Activated CD8-positive, alpha-beta T cell treated with anti-CD3 and anti-CD28 coated beads for 36 hours (primary cell): ENCODE results near the gene TRMT10B. TPM values are rescaled to one million over a fixed set of nuclear protein-coding genes. Genes with fewer than 3 reads are reported as not detected.

Experiments
- ATAC-seq: fragments of 200-7000 bp; cut with Tn5 transposase; one replicate; pipeline ENCODE4 v1.10.0; 2021; ENCODE audit warnings: mild to moderate bottlenecking, moderate library complexity
- CTCF ChIA-PET: fragments of 350-600 bp; sonication (Branson Sonifier 250); formaldehyde crosslinking; loops from one replicate; lab custom pipeline; 2021; ENCODE audit warnings: antibody characterized with exemption; lab: Charles Lee
- POLR2A ChIA-PET: fragments of 350-600 bp; sonication (Branson Sonifier 250); formaldehyde crosslinking; loops from one replicate; lab custom pipeline; 2021; ENCODE audit warnings: antibody characterized with exemption; lab: Charles Lee
- DNase-seq: peaks from one replicate; pipeline ENCODE4 v3.0.0-alpha.2; 2020
- H3K27ac Mint-ChIP-seq: one replicate; pipeline ENCODE4 v1.8.0; 2021; ENCODE audit warnings: mild to moderate bottlenecking, mixed read lengths
- H3K27me3 Mint-ChIP-seq: one replicate; pipeline ENCODE4 v1.8.0; 2021; ENCODE audit warnings: mixed read lengths
- H3K36me3 Mint-ChIP-seq: one replicate; pipeline ENCODE4 v1.8.0; 2021; ENCODE audit warnings: low read depth, mixed read lengths
- H3K4me1 Mint-ChIP-seq: one replicate; pipeline ENCODE4 v1.8.0; 2021; ENCODE audit warnings: low read depth, mixed read lengths
- H3K4me3 Mint-ChIP-seq: one replicate; pipeline ENCODE4 v1.8.0; 2021; ENCODE audit warnings: mild to moderate bottlenecking, moderate library complexity, mixed read lengths
- H3K9me3 Mint-ChIP-seq: one replicate; pipeline ENCODE4 v1.8.0; 2021; ENCODE audit warnings: mixed read lengths
- CTCF ChIP-seq: fragments of 200-600 bp; IDR thresholded peaks from one replicate; pipeline ENCODE4 v1.8.0; 2022; ENCODE audit warnings: antibody characterized with exemption, mild to moderate bottlenecking
- intact Hi-C: fragments of 100-400 bp; cut with micrococcal nuclease; formaldehyde crosslinking; loops from one replicate; pipeline ENCODE4 v1.10.0; 2022
- total RNA-seq, 2 experiments: library from RNA; stranded (reverse); gene quantifications; one replicate each; pipeline ENCODE4 v1.2.3, GENCODE V29; 2021

Gene TRMT10B
- total RNA-seq, 2 experiments from 2014 or later = 10.6 to 12.0 TPM

- intact Hi-C loops = no loop called here
- H3K27me3 Mint-ChIP-seq = peaks cover 2% of the 10 kb centered on the region
- POLR2A ChIA-PET = interaction anchor here (0.8 to 3.5 kb wide), 10 partner anchors 13 to 192 kb away, joined by 3 to 29 read pairs (median 4); partner anchors contain the start of genes DCAF10, TOMM5 and TRMT10B
- ATAC-seq (peak; percentile 8), DNase-seq (no peak)
- peak overlapping the region; percentile 97 for H3K27ac Mint-ChIP-seq
- peaks cover 35% of the 10 kb centered on the region for H3K4me1 Mint-ChIP-seq
- no peak for TF ChIP-seq CTCF
- peak overlapping the region; percentile 98 for H3K4me3 Mint-ChIP-seq
- CTCF ChIA-PET = interaction anchor here (1.4 to 1.5 kb wide), 2 partner anchors 10 to 35 kb away, joined by 3 to 5 read pairs; no protein-coding TSS in a partner anchor
- peaks cover 46% of the 10 kb centered on the region for H3K36me3 Mint-ChIP-seq
- H3K9me3 Mint-ChIP-seq = no peaks in the 10 kb centered on the region
Measured at GRCh38 chr9:37784291-37784615, 30.6 kb downstream of the TRMT10B start.

GRCh38 chr9:37784616-37785483 lies 31.2 kb downstream of the TRMT10B start, which contains the start of gene EXOSC3:
TSS of gene EXOSC3 (minus strand) at chr9:37785064. CDS start at chr9:37785044, 20 bp downstream.
- no peak for TF ChIP-seq CTCF
- DNase-seq = peak; percentile 92
- Mint-ChIP-seq H3K4me1 (peaks cover 35% of the 10 kb centered on the region), H3K27ac (peak within 1 kb of the TSS; percentile 97), H3K4me3 (peak within 1 kb of the TSS; percentile 98), H3K9me3 (no peaks in the 10 kb centered on the region), H3K27me3 (peaks cover 2% of the 10 kb centered on the region), H3K36me3 (peaks cover 43% of the 10 kb centered on the region)
- ChIA-PET CTCF (interaction anchor here (0.8 to 1.5 kb wide), 7 partner anchors 11 to 193 kb away, joined by 3 to 5 read pairs (median 3); partner anchors contain the start of genes DCAF10 and TOMM5), POLR2A (interaction anchor here (0.8 to 3.5 kb wide), 16 partner anchors 9 to 318 kb away, joined by 3 to 29 read pairs (median 4); partner anchors contain the start of genes DCAF10, POLR1E, TOMM5 and TRMT10B)
- peak; percentile 88 for ATAC-seq
- intact Hi-C loops = no loop called here

- Mint-ChIP-seq H3K27me3 (peaks cover 2% of the 10 kb centered on the region), H3K4me3 (no peak overlapping the region), H3K36me3 (peaks cover 28% of the 10 kb centered on the region), H3K9me3 (peaks cover 4% of the 10 kb centered on the region), H3K4me1 (peaks cover 26% of the 10 kb centered on the region), H3K27ac (no peak overlapping the region)
- TF ChIP-seq CTCF = no peak
- POLR2A ChIA-PET = interaction anchor here (0.9 to 1.0 kb wide), 2 partner anchors 8 to 20 kb away, joined by 3 read pairs; no protein-coding TSS in a partner anchor
- DNase-seq (no peak), ATAC-seq (no peak)
- CTCF ChIA-PET = no interaction called here
- intact Hi-C loops = no loop called here
Measured at GRCh38 chr9:37787059-37787458, 33.5 kb downstream of the TRMT10B start.

- H3K27me3 Mint-ChIP-seq = peaks cover 2% of the 10 kb centered on the region
- CTCF ChIA-PET = no interaction called here
- POLR2A ChIA-PET = no interaction called here
- H3K4me3 Mint-ChIP-seq = no peak overlapping the region
- no peak for TF ChIP-seq CTCF
- no peak for DNase-seq
- intact Hi-C loops = no loop called here
- H3K9me3 Mint-ChIP-seq = peaks cover 4% of the 10 kb centered on the region
- H3K36me3 Mint-ChIP-seq = peaks cover 17% of the 10 kb centered on the region
- no peak for ATAC-seq
- peaks cover 15% of the 10 kb centered on the region for H3K4me1 Mint-ChIP-seq
- H3K27ac Mint-ChIP-seq = no peak overlapping the region
Measured at GRCh38 chr9:37788332-37788731, 34.7 kb downstream of the TRMT10B start.

- H3K4me3 Mint-ChIP-seq = no peak overlapping the region
- H3K9me3 Mint-ChIP-seq = peaks cover 4% of the 10 kb centered on the region
- POLR2A ChIA-PET = interaction anchor here (1.2 kb wide), 1 partner anchor 11 kb away, joined by 5 read pairs; the partner anchor contains the start of gene DCAF10
- no peak for TF ChIP-seq CTCF
- peaks cover 4% of the 10 kb centered on the region for H3K36me3 Mint-ChIP-seq
- peaks cover 8% of the 10 kb centered on the region for H3K4me1 Mint-ChIP-seq
- peaks cover 2% of the 10 kb centered on the region for H3K27me3 Mint-ChIP-seq
- ATAC-seq = no peak
- intact Hi-C loops = no loop called here
- CTCF ChIA-PET = no interaction called here
- DNase-seq = no peak
- H3K27ac Mint-ChIP-seq = no peak overlapping the region
Measured at GRCh38 chr9:37790096-37790495, 36.5 kb downstream of the TRMT10B start.
